Ascending aorta (tissue), 2 donors: Measurements from ENCODE around the gene LRPAP1. TPM values are rescaled to one million over a fixed set of nuclear protein-coding genes. Genes with fewer than 3 reads are reported as not detected.

ENCODE experiments used
- DNase-seq, 2 donors: peaks; one replicate each; pipeline ENCODE4 v3.0.0-alpha.2; 2019; ENCODE audit warnings: low spot score in 2 of 2
- H3K27ac ChIP-seq, 2 donors: fragments of 200-600 bp; sonication (generic); one replicate each; pipeline ENCODE4 v1.5.1; 2016 to 2017; ENCODE audit warnings: mild to moderate bottlenecking in 1 of 2
- H3K27me3 ChIP-seq: fragments of 200-600 bp; sonication (generic); one replicate; pipeline ENCODE4 v1.5.1; 2017
- H3K36me3 ChIP-seq, 2 donors: fragments of 200-600 bp; sonication (generic); one replicate each; pipeline ENCODE4 v1.5.1; 2016
- H3K4me1 ChIP-seq, 2 donors: fragments of 200-600 bp; sonication (generic); one replicate each; pipeline ENCODE4 v1.5.1; 2016 to 2017; ENCODE audit warnings: mild to moderate bottlenecking in 1 of 2
- H3K4me3 ChIP-seq, 2 donors: fragments of 200-600 bp; sonication (generic); one replicate each; pipeline ENCODE4 v1.5.1; 2016 to 2017; ENCODE audit warnings: mild to moderate bottlenecking in 1 of 2
- H3K9me3 ChIP-seq, 2 donors: fragments of 200-600 bp; sonication (generic); one replicate each; pipeline ENCODE4 v1.5.1; 2016
- intact Hi-C: fragments of 100-400 bp; cut with DNase I; formaldehyde crosslinking; loops from one replicate; pipeline ENCODE4 v1.15.1; 2023
- total RNA-seq: library from RNA; depleted of rRNA; stranded (reverse); fragments of >200 nt; gene quantifications from one replicate; pipeline ENCODE4 v1.1.0, GENCODE V29; 2016
- TF ChIP-seq, protein P1 (sequence below), 3 experiments: fragments of 200-600 bp in 2 of 3; fragments of 450-650 bp in 1 of 3; sonication (generic) in 2 of 3; IDR thresholded peaks; one replicate each; pipeline ENCODE4 v1.5.1; 2016 to 2019; ENCODE audit warnings: antibody characterized with exemption in 3 of 3, mild to moderate bottlenecking in 1 of 3, moderate library complexity in 1 of 3

Gene LRPAP1
- total RNA-seq, 1 donor from 2014 or later: 172 TPM

DNA sequence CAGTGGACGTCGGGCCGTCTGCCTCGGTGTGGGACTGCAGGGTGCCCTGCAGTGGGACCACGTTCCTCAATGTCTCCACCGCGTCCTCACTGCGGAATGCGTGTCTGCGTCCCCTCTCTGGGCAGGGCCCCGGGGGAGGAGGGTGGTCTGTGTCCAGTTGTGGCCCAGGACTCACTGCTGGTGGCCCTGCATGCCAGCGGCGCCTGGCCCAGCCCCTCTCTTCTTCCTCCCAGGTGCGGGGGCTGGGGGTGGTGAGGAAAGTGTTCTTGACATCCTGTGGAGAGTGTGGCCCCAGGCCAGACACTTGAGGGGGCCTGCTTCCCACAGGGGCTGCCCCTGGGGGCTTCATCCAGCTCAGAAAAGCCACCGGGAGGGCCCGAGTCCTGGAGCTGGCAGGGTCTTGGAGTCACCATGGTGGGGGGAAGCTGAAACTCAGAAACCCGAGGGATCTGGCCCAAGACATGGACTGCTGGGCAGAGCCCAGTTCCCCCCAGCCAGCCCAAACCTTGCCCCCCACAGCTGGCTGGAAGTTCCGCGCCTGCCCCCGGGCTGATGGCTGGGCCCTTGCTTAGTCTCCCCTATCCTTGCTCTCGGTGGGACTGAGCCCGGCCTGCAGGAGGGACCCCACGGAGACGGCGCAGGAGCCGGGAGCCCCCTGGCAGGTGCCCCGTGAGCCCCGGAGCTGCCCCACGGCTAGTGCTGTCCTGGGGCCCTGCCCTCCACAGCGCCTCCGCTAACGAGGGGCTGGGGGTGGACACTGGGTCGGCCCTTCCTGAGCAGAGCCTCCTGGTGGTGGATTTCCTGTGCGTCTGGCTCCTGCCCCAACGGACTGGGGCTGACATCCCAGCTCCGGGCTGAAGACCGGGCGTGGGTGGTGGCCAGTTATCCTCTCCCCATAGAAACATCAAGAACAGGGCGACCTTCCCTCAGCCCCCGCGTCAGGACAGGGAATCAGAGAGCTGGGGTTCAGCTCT is 66.2 kb downstream of the LRPAP1 start:
- TF ChIP-seq, protein P1, sequence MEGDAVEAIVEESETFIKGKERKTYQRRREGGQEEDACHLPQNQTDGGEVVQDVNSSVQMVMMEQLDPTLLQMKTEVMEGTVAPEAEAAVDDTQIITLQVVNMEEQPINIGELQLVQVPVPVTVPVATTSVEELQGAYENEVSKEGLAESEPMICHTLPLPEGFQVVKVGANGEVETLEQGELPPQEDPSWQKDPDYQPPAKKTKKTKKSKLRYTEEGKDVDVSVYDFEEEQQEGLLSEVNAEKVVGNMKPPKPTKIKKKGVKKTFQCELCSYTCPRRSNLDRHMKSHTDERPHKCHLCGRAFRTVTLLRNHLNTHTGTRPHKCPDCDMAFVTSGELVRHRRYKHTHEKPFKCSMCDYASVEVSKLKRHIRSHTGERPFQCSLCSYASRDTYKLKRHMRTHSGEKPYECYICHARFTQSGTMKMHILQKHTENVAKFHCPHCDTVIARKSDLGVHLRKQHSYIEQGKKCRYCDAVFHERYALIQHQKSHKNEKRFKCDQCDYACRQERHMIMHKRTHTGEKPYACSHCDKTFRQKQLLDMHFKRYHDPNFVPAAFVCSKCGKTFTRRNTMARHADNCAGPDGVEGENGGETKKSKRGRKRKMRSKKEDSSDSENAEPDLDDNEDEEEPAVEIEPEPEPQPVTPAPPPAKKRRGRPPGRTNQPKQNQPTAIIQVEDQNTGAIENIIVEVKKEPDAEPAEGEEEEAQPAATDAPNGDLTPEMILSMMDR (IDR thresholded peaks at IDR 0.05): no peak
- H3K36me3 ChIP-seq: no peaks in the 10 kb centered on the region
- H3K27ac ChIP-seq: no peak overlapping the region
- H3K27me3 ChIP-seq: no peaks in the 10 kb centered on the region
- DNase-seq: no peak
- H3K4me3 ChIP-seq: no peak overlapping the region
- H3K4me1 ChIP-seq: peaks cover 10 to 25% of the 10 kb centered on the region in 2 donors
- intact Hi-C loops: no loop called here
- H3K9me3 ChIP-seq: no peaks in the 10 kb centered on the region

DNA sequence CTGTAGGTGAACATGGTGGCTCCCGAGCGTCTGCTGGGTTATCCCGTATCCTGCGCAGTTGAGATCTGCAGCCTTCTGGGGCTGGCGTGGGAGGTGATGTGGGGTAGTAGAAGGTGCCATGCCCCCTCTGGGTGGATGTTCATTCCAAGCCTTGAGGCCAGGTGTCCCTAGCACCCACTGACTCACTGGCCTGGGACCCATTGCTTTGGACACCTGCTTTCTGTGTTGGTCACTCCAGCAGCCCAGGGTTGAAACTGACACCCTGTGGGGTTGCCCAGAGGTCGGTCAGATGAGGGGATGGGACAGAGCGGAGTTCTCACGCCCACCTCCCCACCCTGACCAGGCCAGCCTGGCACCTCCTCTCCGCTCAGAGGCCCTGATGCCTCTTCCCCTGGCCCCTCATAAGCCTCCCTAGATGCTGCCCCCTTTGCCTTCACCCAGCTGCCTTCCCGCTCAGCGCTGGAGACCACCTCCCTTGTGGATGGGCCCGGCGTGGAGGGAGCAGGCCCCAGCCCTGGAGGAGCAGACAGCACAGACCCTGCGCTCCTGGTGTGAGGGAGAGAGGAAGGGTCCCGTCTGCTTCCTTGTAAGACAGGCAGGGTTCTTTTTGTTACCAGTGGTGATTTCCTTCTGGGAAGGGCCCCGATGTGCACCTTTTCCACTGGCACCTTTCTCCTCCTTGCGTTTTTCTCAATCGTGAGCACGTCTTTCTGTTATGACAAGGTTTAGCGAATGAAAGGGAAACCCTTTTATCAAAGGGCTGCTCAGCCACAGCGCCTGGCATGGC is 67.1 kb downstream of the LRPAP1 start:
- H3K27me3 ChIP-seq: no peaks in the 10 kb centered on the region
- no peak overlapping the region for H3K4me3 ChIP-seq
- no peak overlapping the region for H3K27ac ChIP-seq
- H3K4me1 ChIP-seq: peaks cover 10 to 25% of the 10 kb centered on the region in 2 donors
- no peaks in the 10 kb centered on the region for H3K36me3 ChIP-seq
- H3K9me3 ChIP-seq: no peaks in the 10 kb centered on the region
- TF ChIP-seq, protein P1 (IDR thresholded peaks at IDR 0.05): no peak
- intact Hi-C loops: no loop called here
- no peak for DNase-seq

DNA sequence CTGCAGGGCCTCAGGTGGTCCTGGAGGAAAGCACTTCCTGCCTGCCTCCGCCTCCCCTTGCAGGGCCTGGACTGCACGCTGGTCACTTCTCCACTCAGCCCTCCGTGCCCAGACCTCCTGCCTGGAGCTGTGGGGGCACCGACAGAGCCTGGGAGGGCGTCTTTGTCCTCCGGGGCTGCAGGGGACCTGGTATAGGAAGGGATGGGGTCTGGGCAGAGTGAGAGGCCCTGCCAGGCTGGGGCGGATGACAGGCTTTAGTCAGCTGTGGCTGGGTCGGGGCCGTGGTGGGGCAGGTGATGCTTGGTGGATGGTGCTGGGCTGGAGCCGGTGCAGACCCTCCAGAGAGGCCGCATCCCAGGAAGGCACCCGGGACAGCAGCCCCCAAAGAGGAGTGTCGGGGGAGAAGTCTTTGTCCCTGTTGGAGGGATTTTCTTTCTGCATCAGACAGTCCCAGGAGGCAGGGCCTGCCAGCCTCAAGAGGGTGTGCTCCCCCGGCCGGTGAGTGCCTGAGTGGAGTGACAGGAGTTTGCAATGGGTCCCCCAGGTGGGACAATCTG is 67.8 kb downstream of the LRPAP1 start:
- H3K9me3 ChIP-seq: no peaks in the 10 kb centered on the region
- H3K36me3 ChIP-seq: no peaks in the 10 kb centered on the region
- TF ChIP-seq, protein P1 (IDR thresholded peaks at IDR 0.05): no peak
- H3K27ac ChIP-seq: peak overlapping the region in 1 of 2 donors; percentile 88
- H3K27me3 ChIP-seq: no peaks in the 10 kb centered on the region
- intact Hi-C loops: no loop called here
- no peak for DNase-seq
- H3K4me3 ChIP-seq: peak overlapping the region; percentile 56 to 87
- H3K4me1 ChIP-seq: peaks cover 10 to 25% of the 10 kb centered on the region in 2 donors

DNA sequence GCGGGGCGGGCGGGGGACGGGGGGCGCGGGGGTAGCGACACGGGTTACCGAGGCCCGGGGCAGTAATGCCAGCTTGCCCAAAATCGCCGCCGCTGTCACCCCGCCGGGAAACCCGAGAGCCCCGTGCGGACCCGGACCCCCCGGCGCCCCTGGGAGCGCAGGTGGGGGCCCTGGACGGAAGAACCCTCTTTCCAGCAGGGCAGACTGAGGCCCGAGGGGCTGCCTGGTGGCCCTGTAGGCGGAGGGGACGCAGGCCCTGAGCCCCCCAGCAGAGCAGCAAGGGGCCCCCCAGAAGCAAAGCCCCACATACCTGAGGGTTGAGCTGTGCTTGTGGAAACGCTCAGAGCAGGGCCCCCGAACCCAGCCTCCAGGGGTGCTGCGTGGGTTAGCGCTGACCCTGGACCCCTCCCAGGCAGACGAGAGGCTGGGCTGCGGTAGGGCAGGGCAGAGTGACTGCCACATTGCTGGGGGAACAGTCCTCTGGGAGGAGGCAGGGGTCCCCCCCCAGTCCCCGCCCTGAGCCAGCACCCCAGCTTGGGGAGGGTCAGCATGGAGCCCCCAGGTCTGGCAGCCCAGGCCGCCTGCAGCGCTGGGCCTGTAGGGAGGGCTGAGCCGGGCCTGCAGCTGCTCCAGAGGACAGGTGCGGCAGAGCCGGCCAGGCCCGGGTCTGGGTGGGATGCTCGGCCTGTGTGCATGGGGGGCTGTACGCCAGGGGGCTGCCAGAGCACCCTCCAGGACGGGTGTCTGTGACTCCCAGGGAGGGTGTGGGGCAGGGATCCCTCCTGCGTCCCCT is 68.5 kb downstream of the LRPAP1 start:
- TF ChIP-seq, protein P1 (IDR thresholded peaks at IDR 0.05): no peak
- Histone ChIP-seq H3K27me3 (no peaks in the 10 kb centered on the region), H3K27ac (peak overlapping the region; percentile 54 to 88), H3K36me3 (no peaks in the 10 kb centered on the region), H3K9me3 (no peaks in the 10 kb centered on the region), H3K4me3 (peak overlapping the region; percentile 56 to 87), H3K4me1 (peaks cover 10 to 25% of the 10 kb centered on the region in 2 donors)
- intact Hi-C loops: no loop called here
- no peak for DNase-seq
